GM19463 (cell line): ENCODE data around the gene FRAS1.
"Not testable (repeated sequence)": the region's sequence is repeated elsewhere in the genome, so short reads cannot be mapped to it uniquely, and the experiment has no call there.

ENCODE experiments used
- ATAC-seq: cut with Tn5 transposase; IDR thresholded peaks from one replicate; pipeline ENCODE4 v1.9.1; 2021; ENCODE audit warnings: mild to moderate bottlenecking, moderate library complexity; ENCODE audit not compliant: unreplicated experiment

FRAS1 gene

DNA sequence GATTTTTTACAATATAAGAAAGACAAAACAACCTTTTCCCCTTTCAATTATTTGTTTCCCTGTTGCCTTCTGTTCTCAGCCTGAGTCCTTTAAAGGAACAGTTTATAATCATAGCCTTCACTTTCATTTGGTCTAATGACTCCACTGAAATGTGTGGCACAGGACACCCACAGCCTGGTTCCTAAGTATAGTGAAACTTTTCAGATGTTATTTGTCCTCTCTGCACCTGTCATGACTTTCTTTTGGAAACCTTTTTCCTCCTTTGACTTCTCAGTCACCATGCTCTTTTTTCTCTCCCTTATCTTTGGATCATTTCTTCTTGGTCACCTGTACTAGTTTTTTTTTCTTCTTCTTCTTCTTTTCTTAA lies 256.6 kb downstream of the FRAS1 start:
- ATAC-seq = no peak

DNA sequence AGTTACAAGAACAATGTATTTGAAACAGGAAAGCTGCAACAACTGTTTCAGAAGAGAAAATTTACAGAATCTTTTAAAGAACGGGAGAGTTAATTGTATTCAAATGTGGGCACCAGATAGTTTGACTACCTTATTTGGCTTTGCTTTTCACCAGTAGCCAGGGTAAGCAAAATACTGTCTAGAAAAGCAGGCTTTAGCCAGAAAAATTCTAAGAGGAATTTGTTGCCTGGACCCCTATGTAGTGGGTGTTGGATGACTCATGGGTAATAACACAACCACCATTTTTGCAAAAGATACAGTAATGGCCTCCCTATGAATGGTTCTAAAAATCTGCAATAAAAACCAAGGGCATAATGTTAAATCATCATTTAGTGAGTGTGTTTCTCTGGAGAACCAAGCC lies 261.0 kb downstream of the FRAS1 start:
- no peak for ATAC-seq

DNA sequence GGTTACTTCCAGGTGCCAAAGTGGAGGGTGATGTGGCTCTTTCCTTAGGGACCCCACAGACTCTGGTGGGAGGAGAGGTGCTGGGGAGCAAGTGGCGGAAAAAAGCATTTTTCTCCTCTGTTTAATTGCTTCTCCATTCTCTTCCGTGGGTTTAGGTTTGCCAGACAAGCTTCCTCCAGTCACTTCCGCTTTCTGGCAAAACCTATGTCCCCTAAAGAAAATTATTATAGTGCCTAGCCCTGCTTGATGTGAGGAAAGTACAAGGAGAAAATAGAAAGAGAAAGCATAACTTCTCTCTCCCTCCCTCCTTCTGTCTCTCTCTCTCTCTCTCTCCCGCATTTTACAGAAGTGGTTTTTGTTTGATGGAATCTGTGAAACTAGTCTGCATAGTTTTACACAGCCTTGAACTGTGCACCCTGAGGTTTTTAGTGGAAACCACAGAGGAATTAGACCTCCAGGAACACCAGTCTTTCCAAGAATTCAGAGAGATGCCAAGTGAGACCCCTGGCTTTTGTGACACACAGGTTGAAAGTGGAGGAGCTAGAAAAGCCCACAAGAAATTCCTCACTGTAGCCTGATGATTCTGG lies 263.3 kb downstream of the FRAS1 start:
- no peak for ATAC-seq

DNA sequence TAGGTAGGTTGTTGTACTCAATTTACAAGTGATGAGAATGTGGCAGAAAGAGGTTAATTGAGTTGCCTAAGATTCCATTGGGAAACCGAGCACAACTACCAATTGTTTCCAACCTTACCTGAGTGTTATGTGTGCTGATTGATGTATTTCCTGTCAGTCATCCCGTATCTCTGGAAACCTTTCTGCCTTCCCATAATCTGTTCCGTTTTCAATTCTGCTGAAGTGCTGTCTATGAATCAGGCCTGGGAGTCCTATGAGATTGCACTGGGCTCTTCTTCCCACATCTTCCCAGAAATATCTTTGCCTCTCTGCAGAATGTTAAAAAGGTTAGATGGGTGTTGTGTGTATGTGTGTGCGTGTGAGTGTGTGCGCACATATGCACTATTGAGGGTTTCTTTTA lies 264.9 kb downstream of the FRAS1 start:
- no peak for ATAC-seq

DNA sequence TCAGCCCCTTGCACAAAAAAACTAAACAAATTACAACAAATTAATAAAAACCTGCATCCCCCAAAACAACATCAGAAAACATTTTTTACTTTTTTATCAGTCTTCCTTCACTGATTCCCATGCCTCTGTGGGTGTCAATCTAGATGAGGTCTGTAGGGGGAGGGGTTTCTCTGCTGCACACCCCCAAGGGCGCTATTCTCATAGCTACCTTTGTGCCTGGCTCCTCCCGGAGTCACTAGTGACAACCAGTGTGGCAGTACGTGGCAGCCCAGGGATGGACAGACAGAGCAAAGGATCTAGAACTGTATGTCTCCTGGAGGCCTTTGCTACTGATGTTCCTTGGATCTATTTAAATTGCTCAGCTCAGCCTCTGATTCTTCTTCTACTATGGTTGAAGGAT lies 266.3 kb downstream of the FRAS1 start:
- no peak for ATAC-seq

DNA sequence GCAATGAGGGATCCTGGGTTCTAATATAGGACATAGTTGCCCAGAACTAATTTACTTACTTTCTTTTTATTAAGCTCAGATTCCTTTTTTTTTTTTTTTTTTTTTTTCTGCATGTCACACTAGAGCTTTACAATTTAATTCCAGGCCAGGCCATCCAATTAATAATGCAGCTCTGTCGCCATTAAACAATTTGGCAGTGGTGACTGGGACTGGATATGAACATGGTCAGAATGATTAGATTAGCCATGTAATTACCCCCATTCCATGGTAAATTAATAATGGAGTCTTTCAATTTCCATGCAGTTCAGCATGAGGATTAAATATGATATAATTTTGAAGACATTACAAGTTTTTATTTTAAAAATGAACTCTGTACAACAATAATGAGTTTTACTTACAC lies 267.5 kb downstream of the FRAS1 start:
- no peak for ATAC-seq

DNA sequence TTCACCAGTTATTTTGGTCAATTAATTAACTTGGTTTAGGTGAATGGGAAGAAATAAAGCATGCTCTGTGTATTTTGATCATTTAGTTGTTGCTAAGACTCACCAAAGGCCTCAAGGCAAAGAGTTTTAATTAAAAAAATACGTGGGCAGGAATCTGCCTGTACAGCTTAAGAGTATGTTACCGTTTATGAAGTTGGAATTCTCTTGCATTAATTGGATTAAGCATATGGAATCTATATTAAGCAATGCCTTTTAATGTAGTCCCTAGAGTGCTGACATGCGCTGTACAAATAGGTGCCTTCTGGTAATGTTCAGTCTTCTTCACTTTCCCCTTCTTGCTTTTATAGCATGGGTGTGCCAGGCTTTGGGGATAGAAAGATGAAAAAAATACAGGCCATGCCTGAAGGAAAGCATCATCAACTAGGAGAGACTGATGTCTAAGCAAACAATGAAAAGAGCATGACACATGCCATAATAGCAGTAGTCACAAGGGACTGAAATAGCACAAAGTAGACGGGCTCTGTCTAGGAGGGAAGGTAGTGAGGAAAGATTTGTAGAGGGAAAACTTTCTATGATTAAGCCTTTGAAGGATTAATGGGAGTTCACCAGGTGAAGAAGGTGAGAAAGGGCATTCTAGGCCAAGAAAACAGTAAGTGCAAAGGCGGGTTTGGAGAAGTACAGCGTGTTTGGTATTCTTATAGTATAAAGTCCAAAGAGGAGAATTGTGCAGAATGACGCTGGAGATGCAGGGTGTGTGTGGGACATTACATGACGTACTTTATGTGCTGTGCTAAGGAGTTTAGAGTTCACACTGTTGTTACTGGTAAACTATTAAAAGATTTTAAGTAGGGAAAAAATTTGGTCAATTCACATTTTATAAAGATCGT lies 268.4 kb downstream of the FRAS1 start:
- no peak for ATAC-seq

DNA sequence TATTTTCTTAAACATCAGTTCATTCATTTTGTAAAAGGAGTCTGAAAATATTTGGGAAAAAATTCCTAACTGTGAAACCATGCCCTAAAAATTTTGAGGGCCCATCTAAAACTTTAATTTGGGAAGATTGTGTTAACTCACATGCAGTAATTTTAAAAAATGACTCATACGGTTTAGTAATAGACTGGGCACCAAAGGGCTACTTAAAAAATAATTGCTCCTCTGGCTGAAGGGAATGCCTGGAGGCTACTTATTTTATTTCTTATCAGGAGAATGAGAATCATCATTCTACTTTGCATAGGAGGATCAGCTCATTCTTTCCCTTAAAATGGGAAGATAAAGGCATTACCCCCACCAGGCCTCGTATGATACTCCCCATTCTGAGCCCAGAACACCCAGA lies 271.5 kb downstream of the FRAS1 start:
- ATAC-seq = not testable (repeated sequence)

DNA sequence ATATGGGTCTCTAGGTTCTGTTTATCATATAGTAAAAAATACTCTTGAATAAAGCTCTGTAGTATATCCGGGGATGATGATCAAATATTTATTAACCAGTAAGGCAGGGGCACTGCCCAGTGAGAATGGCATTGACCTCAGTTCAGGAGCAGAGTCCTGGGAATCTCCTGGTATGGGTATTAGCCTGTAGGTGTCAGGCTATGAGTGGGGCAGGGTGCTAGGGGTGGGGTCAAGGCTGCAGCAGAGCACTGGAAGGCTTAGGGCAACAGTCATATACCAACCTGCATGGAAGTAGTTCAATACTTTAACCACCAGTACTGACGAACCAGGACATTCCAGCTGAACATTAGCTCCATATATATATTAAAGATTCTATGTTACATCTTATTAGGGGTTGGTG lies 274.1 kb downstream of the FRAS1 start:
- ATAC-seq = no peak

DNA sequence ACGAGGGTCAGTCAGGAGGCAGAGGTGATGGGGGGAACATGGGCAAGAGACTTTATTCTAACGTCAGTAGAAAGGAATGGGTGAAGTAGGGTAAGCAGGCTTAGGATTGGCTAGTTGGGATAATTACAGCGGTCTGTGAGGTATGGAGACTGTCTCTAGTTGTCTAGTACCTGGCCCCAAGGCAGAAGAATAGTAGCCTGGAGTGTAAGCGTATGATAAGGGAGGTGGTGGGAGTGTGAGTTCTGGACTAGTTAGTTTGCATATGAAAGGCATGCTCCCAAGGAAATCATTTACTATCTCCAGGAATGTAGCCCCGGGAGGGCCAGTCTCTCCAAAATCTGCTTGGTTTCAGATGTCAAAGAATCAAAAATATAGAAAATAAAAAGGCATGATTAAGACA lies 274.8 kb downstream of the FRAS1 start:
- ATAC-seq = no peak

DNA sequence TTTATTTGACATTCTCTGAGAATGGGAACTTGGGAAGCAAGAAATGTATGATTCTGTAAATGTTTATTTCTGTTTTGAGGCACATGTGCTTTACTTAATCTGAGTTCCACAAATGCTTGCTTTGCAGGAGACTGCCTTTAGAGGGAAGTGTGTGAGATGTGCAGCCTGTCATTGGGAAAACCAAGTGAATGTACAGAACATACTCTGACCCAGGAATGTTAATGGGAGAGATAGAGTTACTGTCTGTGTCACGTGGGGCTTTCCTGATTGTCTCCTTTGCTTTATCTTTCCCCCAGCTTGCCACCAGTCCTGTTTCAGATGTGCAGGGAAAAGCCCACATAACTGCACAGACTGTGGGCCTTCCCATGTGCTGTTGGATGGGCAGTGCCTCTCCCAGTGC lies 275.9 kb downstream of the FRAS1 start:
- no peak for ATAC-seq

DNA sequence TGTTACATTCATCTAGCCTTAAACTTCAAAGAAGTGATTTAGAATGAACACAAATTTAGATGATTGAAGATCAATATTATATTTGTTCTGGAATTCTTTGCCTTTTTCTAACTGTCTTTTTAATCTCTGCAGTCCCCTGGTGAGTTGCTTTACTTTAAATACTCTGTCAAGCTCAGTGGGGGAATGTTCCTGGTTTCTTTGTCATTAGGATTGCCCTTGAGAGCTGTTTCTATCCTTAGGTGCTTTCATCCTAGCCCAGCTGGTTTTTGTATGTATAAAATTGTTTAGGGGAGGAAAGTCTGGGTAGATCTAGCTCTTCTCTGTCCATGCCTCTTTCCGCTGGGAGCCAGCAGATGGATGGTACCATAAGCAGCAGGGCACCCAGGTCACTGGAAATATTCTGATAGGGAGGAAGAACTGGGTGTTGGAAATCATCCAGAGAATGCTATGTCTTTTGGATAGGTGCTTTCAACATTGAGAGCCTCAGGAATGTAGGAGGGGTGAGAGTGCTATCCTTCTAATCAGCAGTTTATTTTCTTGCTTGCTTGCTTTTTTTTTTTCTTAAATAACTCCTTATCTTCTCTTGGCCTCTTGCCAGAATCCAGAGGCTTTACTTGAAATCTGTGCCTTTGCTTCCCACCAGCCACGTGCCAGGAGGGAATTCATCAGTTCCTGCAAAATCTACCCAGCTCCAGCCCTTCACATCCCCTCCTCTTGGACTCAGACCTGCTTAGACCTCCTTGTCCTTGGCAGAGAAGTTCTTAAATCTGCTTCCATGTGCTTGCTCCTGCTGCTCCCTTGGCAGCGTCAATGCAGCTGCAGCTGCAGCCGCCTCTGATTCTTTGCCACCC lies 279.2 kb downstream of the FRAS1 start:
- ATAC-seq = no peak

DNA sequence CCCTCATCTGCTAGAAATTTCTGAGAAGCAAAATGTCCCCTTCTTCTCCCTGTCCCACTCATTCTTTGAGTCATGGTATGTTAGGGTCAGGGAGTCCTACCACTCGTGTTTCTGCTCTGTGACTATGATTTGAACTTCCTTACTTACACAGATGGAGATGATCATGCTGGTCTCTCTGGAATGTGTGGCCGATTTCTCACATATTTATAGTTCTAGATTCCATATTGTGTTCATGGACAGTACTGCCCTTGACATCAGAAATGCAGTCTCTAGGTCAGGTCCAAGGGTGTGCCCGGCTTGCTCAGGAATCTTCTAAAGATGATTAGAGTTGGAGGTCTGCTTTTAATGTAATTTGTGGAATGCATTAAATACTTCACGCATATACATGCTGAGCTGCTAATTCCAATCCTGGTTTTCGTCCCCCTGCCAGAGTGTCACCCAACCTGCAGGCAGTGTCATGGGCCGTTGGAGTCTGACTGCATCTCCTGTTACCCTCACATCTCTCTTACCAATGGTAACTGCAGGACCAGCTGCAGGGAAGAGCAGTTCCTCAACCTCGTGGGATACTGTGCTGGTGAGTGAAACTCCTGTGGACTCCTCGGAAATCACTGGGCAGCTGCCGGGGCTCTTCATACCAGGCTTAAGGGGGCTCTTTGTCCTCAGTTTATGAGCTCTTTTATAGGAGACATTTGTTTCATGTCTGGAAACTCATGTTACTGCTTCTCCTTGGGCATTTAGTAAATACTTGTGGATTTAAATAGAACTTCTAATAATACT lies 280.3 kb downstream of the FRAS1 start:
- no peak for ATAC-seq

DNA sequence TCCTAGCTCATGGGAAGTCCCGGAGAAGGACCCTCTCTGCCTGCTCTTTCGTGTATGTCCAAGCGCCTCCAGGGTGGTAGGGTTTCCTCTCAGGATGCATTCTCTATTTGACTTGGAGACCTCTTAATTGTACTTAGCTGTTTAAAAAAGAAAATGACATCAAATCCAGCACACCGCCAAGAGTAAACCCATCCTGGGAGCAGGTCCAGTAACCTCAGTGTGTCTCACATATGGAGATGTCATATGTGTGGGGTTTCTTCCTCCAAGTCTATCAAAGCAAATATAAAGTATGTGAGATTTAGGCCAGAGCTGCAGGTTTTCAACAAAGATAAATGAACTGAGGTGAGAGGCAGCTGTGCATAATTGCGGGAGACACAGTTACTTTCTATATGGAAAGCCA lies 285.0 kb downstream of the FRAS1 start:
- ATAC-seq = no peak

DNA sequence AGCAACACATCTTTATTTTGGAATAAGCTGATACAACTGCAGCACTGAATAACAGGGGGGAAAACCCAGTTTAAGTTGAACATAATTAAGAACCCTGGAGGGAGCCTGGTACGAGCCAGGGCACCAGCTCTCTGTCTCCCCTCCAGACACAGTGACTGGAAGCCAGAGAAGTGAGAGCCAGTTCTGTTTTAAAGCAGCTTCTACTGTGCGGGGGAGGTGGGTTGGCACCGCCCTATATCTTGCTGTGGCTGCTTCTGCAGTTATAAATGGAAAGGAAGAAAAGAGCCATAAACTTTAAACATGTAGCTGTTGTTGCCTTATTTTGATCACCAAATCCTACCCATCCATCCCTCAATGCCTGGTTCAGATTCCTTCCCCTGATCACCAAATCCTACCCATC lies 286.6 kb downstream of the FRAS1 start:
- no peak for ATAC-seq

DNA sequence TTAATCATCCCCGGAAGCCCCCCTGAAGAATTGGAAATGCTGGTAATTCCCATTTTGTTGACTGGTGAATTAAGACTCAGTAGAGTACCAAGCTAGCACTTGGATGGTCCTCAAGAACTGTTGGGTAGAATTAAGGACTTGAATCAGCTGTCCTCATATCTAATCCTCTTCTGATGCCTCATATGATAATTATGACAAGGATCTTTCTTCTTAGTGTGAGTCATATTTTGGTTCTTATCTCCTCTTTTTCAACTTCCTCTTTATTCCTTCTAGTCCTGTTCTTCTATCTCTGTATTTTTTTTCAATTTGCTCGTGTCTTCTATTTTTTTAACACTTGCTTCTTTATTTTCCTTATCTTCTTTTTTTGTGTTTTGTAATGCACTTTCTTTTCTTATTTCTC lies 288.1 kb downstream of the FRAS1 start:
- no peak for ATAC-seq

DNA sequence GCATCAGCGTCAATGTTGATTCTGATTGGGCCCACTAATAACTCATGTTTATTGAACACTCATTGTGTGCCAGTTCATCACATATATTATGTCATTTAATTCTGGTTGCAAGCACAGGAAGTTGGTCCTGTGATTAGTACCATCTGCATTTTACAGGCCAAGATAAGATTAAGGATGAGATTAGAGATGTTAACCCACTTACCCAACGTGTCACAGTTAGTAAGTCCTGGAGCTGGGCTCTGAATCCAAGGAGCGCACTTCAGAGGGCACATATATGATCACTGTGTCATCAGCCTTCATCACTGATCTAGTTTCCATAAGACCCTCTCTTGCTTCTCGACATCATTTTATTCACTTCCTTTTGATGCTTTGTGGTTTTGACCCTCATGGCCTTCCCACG lies 289.1 kb downstream of the FRAS1 start:
- ATAC-seq = no peak

DNA sequence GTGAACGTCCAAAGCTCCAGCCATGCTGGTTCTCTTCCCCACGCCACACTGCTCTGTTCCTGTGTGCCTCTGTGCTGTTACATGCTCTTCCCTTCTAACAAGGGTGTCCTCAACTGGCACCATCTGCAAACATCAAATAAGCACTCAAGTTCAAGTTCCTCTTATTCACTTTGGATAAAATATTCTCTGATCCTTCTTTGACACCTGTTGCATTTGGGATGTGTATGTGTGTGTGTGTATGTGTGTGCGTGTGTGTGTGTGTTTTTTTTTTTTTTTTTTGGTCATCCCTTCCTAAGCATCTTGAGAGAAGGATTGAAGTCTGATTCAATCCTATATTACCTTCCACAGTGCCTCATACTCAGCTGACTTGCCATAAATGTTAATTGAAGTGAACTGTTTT lies 290.4 kb downstream of the FRAS1 start:
- ATAC-seq = no peak

DNA sequence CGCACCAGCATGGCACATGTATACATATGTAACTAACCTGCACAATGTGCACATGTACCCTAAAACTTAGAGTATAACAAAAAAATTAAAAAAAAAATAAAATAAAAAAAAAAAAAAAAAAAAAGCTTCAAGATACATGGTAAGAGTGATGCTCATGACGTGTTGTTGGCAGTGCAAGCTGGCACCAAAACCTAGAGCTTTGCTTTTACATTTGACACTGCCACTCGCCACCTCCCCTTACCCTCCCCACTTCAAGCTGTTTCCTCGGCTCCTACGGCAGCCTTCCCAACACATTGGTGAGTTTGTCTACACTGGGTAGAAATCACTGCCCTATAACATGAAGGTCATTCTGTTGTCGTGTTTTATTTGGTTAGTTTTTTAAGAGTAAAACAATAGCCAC lies 296.8 kb downstream of the FRAS1 start:
- ATAC-seq = no peak

DNA sequence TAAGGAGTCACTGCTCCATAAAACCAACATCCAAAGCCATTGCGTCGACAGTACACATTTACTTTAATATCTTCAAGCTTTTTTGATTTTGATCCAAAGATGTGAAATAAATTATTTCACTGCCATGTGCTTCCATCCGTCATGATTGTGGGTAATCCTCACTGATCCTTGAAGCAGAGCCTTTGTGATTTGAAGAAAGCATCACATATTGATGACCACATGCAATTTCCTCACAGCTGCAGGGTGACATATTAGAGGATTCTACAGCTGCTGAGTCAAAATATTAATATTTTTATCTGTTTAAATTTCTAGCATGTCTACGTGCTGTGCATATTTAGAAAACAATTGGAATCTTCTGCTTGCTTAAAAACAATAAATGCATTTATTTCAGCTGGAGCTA lies 297.7 kb downstream of the FRAS1 start:
- ATAC-seq = no peak

DNA sequence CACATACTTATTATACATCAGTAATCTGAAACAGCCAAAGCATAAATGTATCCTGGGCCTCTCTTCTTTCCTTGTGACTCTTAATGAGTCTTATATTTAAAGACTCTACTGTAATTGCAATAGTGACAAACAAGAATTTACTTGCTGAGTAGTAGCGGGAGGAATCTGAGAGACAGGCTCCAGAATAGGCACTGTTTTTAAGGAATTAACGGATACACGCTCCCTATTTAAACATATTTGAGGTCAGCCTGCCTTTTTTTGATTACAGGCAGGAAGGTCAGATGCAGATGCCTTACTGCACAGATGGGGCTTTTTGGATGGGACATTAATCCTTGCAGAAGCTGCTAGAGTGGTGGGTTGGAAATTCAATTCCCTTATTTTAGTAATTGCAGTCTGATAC lies 298.2 kb downstream of the FRAS1 start:
- ATAC-seq = no peak
